CD14-positive monocyte (primary cell): Measurements from ENCODE around the gene MRO. TPM values are rescaled to one million over a fixed set of nuclear protein-coding genes. Genes with fewer than 3 reads are reported as not detected.
A peak's percentile ranks its signal among the peaks of the same experiment; 100 is the strongest.

ENCODE experiments used
- DNase-seq, 3 donors: peaks; one replicate each; pipeline ENCODE4 v3.0.0-alpha.2; 2011 to 2022
- H2AFZ ChIP-seq: 2 replicates; pipeline ENCODE4 v1.6.0; 2012; ENCODE audit warnings: mild to moderate bottlenecking, low read depth, low read length, inconsistent platforms; ENCODE audit not compliant: insufficient read depth, poor library complexity, severe bottlenecking
- H3K27ac ChIP-seq, 2 donors: 1 replicate in 1 of 2; 2 replicates in 1 of 2; pipeline ENCODE4 v1.5.1; 2012 to 2013; ENCODE audit warnings: low read length in 2 of 2, control low read depth in 1 of 2, inconsistent platforms in 1 of 2, low read depth in 1 of 2, mild to moderate bottlenecking in 1 of 2
- H3K27me3 ChIP-seq, 2 donors: one replicate each; pipeline versions ENCODE4 v1.6.0 to v1.6.1; 2011 to 2013; ENCODE audit warnings: low read length in 2 of 2; ENCODE audit not compliant: control insufficient read depth in 2 of 2, insufficient read depth in 2 of 2
- H3K36me3 ChIP-seq, 2 donors: replicated peaks in 1 of 2; 1 replicate in 1 of 2; 2 replicates in 1 of 2; pipeline versions ENCODE4 v1.5.1 to v1.6.1; 2012 to 2013; ENCODE audit warnings: low read length in 2 of 2, control low read depth in 1 of 2, inconsistent platforms in 1 of 2, mild to moderate bottlenecking in 1 of 2; ENCODE audit not compliant: insufficient read depth in 2 of 2, control insufficient read depth in 1 of 2
- H3K4me1 ChIP-seq, 2 donors: 1 replicate in 1 of 2; 2 replicates in 1 of 2; pipeline versions ENCODE4 v1.5.1 to v1.6.1; 2012 to 2013; ENCODE audit warnings: low read length in 2 of 2, control low read depth in 1 of 2, inconsistent platforms in 1 of 2, mild to moderate bottlenecking in 1 of 2, moderate library complexity in 1 of 2; ENCODE audit not compliant: insufficient read depth in 2 of 2, control insufficient read depth in 1 of 2
- H3K4me2 ChIP-seq: replicated peaks from 2 replicates; pipeline ENCODE3; 2012; ENCODE audit warnings: low read length, moderate library complexity, mild to moderate bottlenecking; ENCODE audit not compliant: poor library complexity, severe bottlenecking; ENCODE audit errors: extremely low read depth
- H3K4me3 ChIP-seq, 3 experiments: fragments of 200-600 bp in 1 of 3; sonication (generic) in 1 of 3; replicated peaks in 1 of 3; 1 replicate in 2 of 3; 2 replicates in 1 of 3; pipeline ENCODE4 v1.5.1; 2011 to 2013; ENCODE audit warnings: low read length in 3 of 3, mild to moderate bottlenecking in 3 of 3, control low read depth in 2 of 3, low read depth in 2 of 3, inconsistent platforms in 1 of 3, moderate library complexity in 1 of 3
- H3K79me2 ChIP-seq: 2 replicates; pipeline ENCODE4 v1.6.0; 2012; ENCODE audit warnings: mild to moderate bottlenecking, control low read depth, inconsistent platforms, low read length, moderate library complexity; ENCODE audit not compliant: insufficient read depth
- H3K9ac ChIP-seq: 2 replicates; pipeline ENCODE4 v1.6.0; 2017; ENCODE audit warnings: low read length, mild to moderate bottlenecking; ENCODE audit not compliant: insufficient read depth, poor library complexity, severe bottlenecking
- H3K9me3 ChIP-seq, 2 donors: replicated peaks in 1 of 2; 1 replicate in 1 of 2; 2 replicates in 1 of 2; pipeline versions ENCODE4 v1.5.1 to v1.6.1; 2012 to 2013; ENCODE audit warnings: low read length in 2 of 2, control low read depth in 1 of 2; ENCODE audit not compliant: control insufficient read depth in 1 of 2, insufficient read depth in 1 of 2
- H4K20me1 ChIP-seq: 2 replicates; pipeline ENCODE4 v1.6.0; 2012; ENCODE audit warnings: mild to moderate bottlenecking, low read length, control low read depth, moderate library complexity; ENCODE audit not compliant: insufficient read depth
- H3K27ac Mint-ChIP-seq, 7 donors: one replicate each; pipeline ENCODE4 v1.8.0; 2020; ENCODE audit warnings: mild to moderate bottlenecking in 7 of 7, mixed read lengths in 7 of 7, moderate library complexity in 6 of 7, inconsistent platforms in 2 of 7
- H3K27me3 Mint-ChIP-seq, 3 donors: one replicate each; pipeline ENCODE4 v1.8.0; 2021 to 2022; ENCODE audit warnings: low read depth in 3 of 3, mild to moderate bottlenecking in 3 of 3, mixed read lengths in 3 of 3, moderate library complexity in 3 of 3, inconsistent platforms in 1 of 3
- H3K36me3 Mint-ChIP-seq, 2 donors: one replicate each; pipeline ENCODE4 v1.8.0; 2020; ENCODE audit warnings: mixed read lengths in 2 of 2, inconsistent platforms in 1 of 2, mild to moderate bottlenecking in 1 of 2
- H3K4me1 Mint-ChIP-seq: one replicate; pipeline ENCODE4 v1.8.0; 2020; ENCODE audit warnings: mild to moderate bottlenecking, mixed read lengths
- H3K4me3 Mint-ChIP-seq, 2 donors: one replicate each; pipeline ENCODE4 v1.8.0; 2020; ENCODE audit warnings: mild to moderate bottlenecking in 2 of 2, mixed read lengths in 2 of 2, moderate library complexity in 1 of 2
- H3K9me3 Mint-ChIP-seq, 7 donors: one replicate each; pipeline ENCODE4 v1.8.0; 2020 to 2022; ENCODE audit warnings: mixed read lengths in 7 of 7, mild to moderate bottlenecking in 6 of 7, moderate library complexity in 6 of 7, inconsistent platforms in 2 of 7
- WGBS: methylation state at CpG from one replicate; pipeline ENCODE4 v1.1.5; 2013; ENCODE audit warnings: missing lambda C conversion rate; ENCODE audit not compliant: insufficient coverage; 5-methylcytosine and 5-hydroxymethylcytosine counted together
- intact Hi-C, 2 donors: fragments of 100-400 bp; cut with micrococcal nuclease; formaldehyde crosslinking; loops; one replicate each; pipeline versions ENCODE4 v1.15.0 to v1.15.1; 2023
- polyA plus RNA-seq, 3 donors: library from polyadenylated mRNA; depleted of rRNA in 1 of 3; unstranded in 2 of 3; stranded (reverse) in 1 of 3; fragments of 300-500 nt in 2 of 3; fragments of >200 nt in 1 of 3; fragmentation: Illumina TruSeq in 2 of 3; gene quantifications; 1 replicate in 2 of 3; 2 replicates in 1 of 3; pipeline ENCODE4 v1.2.3, GENCODE V29; 2012 to 2021
- TF ChIP-seq, protein P1 (sequence below): fragments of 200-600 bp; IDR thresholded peaks from one replicate; pipeline ENCODE4 v1.8.0; 2022; ENCODE audit warnings: antibody characterized with exemption, mild to moderate bottlenecking

Gene MRO
- polyA plus RNA-seq, 3 donors, result 0.01 TPM; not detected in 2

DNA sequence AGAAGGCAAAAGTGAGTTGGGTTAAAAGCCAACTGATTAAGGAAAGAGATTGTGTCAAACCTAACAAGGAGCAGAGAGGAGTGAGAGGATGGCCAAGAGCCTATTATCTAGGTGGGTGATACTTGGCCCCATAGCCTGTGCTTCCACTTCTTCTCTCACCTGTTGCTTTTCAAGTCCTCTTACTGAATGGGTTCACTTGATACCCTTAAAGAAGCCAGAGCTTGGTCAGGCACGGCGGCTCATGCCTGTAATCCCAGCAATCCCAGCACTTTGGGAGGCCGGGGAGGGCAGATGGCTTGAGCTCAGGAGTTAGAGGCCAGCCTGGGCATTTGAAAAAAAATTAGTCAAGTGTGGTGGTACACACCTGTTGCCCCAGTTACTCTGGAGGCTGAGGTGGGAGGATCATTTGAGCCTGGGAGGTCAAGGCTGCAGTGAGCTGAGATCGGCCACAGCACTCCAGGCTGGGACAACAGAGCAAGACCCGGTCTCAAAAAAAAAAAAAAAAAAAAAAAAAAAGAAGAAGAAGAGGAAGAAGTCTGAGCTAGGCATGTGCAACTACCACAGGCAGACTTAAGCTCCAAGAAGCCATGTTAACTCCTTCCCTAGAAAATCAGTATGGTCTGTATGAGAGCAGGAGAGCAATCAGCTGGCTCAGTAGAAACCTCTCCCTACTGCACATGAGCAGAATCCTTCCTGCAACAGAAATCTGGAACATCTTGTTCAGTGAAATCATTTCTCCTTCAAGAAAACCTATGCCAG, 30.7 kb upstream of the MRO start:
- H3K27ac Mint-ChIP-seq, result peak overlapping the region in 2 of 7 donors; percentile 75 to 86
- 100% methylated on average over 1 of the region's 5 CpGs for WGBS

DNA sequence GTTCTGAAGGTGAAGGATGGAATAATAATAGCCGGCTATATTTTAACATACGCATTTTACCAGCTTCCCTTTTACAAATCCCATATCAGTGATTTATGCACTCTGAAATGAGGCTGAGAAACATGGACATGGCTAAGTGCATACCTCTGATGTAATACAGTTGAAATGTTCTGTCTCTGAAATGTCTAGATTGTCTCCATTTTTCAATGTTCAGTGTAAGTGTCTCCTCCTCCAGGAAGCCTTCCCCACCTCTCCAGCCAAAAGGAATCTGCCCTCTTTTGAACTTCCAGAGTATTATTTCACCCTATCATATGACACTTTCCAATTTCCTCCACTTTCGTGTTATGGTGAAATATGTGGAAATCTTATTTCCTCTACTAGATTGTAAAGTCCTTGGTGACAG, 29.6 kb upstream of the MRO start:
- no peaks in the 10 kb centered on the region for H3K9me3 Mint-ChIP-seq
- Histone ChIP-seq H3K36me3 (no peaks in the 10 kb centered on the region), H3K4me1 (peaks cover 42 to 47% of the 10 kb centered on the region in 2 donors), H3K27me3 (no peaks in the 10 kb centered on the region), H3K4me3 (no peak overlapping the region), H3K79me2 (no peaks in the 10 kb centered on the region), H3K4me2 (no peak overlapping the region), H3K9me3 (no peaks in the 10 kb centered on the region), H4K20me1 (no peaks in the 10 kb centered on the region), H3K9ac (no peak overlapping the region), H3K27ac (peak overlapping the region in 1 of 2 donors; percentile 1), H2AFZ (no peak overlapping the region)
- peaks cover 0 to 6% (median 5%) of the 10 kb centered on the region in 3 donors for H3K27me3 Mint-ChIP-seq
- H3K4me1 Mint-ChIP-seq, result peaks cover 50% of the 10 kb centered on the region
- no peak overlapping the region for H3K4me3 Mint-ChIP-seq
- no CpG with 5 or more reads among the region's 3 CpGs for WGBS
- TF ChIP-seq, protein P1, sequence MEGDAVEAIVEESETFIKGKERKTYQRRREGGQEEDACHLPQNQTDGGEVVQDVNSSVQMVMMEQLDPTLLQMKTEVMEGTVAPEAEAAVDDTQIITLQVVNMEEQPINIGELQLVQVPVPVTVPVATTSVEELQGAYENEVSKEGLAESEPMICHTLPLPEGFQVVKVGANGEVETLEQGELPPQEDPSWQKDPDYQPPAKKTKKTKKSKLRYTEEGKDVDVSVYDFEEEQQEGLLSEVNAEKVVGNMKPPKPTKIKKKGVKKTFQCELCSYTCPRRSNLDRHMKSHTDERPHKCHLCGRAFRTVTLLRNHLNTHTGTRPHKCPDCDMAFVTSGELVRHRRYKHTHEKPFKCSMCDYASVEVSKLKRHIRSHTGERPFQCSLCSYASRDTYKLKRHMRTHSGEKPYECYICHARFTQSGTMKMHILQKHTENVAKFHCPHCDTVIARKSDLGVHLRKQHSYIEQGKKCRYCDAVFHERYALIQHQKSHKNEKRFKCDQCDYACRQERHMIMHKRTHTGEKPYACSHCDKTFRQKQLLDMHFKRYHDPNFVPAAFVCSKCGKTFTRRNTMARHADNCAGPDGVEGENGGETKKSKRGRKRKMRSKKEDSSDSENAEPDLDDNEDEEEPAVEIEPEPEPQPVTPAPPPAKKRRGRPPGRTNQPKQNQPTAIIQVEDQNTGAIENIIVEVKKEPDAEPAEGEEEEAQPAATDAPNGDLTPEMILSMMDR, result no peak
- peak in 2 of 3 donors; percentile 43 to 51 for DNase-seq
- peak overlapping the region in 6 of 7 donors; percentile 31 to 91 (median 72) for H3K27ac Mint-ChIP-seq
- peaks cover 0 to 4% of the 10 kb centered on the region in 2 donors for H3K36me3 Mint-ChIP-seq
- intact Hi-C loops, result no loop called here

More for the DNA sequence above, 30.7 kb upstream of the MRO start:
- peaks cover 0 to 9% (median 5%) of the 10 kb centered on the region in 3 donors for H3K27me3 Mint-ChIP-seq
- H3K4me3 ChIP-seq, result no peak overlapping the region
- H3K36me3 ChIP-seq, result no peaks in the 10 kb centered on the region
- H3K9me3 ChIP-seq, result no peaks in the 10 kb centered on the region
- no peak overlapping the region for H2AFZ ChIP-seq
- peaks cover 0 to 4% of the 10 kb centered on the region in 2 donors for H3K36me3 Mint-ChIP-seq
- peaks cover 52 to 57% of the 10 kb centered on the region in 2 donors for H3K4me1 ChIP-seq
- intact Hi-C loops, result no loop called here
- no peak overlapping the region for H3K27ac ChIP-seq
- H3K9me3 Mint-ChIP-seq, result no peaks in the 10 kb centered on the region
- peak in 2 of 3 donors; percentile 31 to 38 for DNase-seq
- no peak overlapping the region for H3K9ac ChIP-seq
- TF ChIP-seq, protein P1, result no peak
- H4K20me1 ChIP-seq, result no peaks in the 10 kb centered on the region
- no peak overlapping the region for H3K4me2 ChIP-seq
- no peaks in the 10 kb centered on the region for H3K27me3 ChIP-seq
- peaks cover 61% of the 10 kb centered on the region for H3K4me1 Mint-ChIP-seq
- no peak overlapping the region for H3K4me3 Mint-ChIP-seq
- H3K79me2 ChIP-seq, result no peaks in the 10 kb centered on the region
